Measurements from ENCODE around the gene MEMO1.
"Not testable (repeated sequence)": the region's sequence is repeated elsewhere in the genome, so short reads cannot be mapped to it uniquely, and the experiment has no call there.

The MEMO1 gene

DNA sequence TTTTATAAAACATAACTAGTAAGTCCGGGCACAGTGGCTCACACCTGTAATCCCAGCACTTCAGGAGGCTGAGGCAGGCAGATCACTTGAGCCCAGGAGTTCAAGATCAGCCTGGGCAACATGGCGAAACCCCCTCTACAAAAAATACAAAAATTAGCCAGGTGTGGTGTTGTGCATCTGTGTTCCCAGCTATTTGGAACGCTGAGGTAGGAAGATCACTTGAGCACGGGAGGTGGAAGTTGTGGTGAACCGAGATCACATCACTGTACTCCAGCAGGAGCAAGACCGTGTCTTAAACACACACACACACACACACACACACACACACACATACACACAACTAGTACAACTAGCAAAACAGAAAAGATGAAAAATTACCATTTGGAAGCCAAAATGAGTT is 103.3 kb downstream of the MEMO1 start:
- not testable (repeated sequence) for DNase-seq (ENCODE audit: low spot score)

DNA sequence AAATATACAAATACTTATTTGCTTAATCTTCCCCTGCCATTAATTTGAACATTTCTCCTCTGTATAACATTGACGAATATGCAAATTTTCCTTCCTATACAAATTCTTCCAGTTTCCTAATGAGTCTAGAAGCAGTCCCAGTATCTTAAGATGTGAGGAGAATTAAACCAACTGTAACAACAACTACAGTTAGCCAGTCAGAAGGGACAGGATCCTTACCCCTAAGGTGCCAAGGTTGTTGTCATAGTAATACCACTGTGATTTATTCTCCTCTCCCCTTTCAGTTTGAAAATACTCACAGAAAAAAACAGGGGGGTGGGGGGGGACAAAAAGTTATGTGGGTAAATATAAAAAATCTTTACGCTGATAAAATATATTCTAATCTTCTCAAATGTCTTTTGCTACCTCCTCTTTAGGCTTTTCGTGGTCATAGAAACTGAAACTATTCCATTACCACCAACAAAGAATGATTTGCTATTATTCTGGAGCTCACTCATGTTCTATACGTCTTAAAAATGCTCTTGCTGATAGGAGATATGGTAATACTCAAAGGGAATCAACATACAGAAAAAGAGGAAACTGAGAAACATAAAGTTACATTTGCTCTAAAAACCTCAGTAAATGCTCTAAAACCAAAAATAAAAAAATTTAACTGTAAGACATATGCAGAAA is 107.6 kb downstream of the MEMO1 start:
- no peak for DNase-seq (ENCODE audit: low spot score)

DNA sequence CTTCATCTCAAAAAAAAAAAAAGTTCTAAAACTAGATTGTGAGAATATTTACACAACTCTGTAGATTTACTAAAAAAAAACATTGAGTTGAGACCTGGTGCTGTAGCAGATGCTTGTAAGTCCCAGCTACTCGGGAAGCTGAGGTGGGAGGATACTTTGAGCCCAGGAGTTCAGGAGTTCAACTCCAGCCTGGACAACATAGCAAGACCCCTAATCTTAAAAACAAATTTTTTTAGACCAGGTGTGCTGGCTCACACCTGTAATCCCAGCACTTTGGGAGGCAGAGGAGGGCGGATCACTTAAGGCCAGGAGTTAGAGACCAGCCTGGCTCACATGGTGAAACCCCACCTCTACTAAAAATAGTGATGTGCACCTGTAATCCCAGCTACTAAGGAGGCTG is 108.9 kb downstream of the MEMO1 start:
- DNase-seq (ENCODE audit: low spot score) = no peak

DNA sequence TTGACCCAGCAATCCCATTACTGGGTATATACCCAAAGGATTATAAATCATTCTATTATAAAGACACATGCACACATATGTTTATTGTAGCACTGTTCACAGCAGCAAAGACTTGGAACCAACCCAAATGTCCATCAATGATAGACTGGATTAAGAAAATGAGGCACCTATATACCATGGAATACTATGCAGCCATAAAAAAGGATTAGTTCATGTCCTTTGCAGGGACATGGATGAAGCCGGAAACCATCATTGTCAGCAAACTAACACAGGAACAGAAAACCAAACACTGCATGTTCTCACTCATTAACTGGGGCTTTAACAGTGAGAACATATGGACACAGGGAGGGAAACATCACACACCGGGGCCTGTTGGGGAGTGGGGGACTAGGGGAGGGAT is 110.7 kb downstream of the MEMO1 start:
- DNase-seq (ENCODE audit: low spot score) = not testable (repeated sequence)

DNA sequence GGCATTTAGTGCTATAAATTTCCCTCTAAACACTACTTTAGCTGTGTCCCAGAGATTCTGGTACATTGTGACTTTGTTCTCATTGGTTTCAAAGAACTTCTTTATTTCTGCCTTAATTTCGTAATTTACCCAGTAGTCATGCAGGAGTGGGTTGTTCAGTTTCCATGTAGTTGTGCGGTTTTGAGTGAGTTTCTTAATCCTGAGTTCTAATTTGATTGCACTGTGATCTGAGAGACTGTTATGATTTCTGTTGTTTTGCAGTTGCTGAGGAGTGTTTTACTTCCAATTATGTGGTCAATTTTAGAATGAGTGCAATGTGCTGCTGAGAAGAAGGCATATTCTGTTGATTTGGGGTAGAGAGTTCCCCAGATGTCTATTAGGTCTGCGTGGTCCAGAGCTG is 112.5 kb downstream of the MEMO1 start:
- DNase-seq (ENCODE audit: low spot score) = not testable (repeated sequence)

DNA sequence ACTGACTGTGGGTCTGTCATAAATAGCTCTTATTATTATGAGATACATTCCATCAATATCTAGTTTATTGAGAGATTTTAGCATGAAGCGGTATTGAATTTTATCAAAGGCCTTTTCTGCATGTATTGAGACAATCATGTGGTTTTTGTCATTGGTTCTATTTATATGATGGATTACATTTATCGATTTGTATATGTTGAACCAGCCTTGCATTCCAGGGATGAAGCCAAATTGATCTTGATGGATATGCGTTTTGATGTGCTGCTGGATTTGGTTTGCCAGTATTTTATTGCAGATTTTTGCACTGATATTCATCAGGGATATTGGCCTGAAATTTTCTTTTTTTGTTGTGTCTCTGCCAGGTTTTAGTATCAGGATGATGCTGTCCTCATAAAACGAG is 113.5 kb downstream of the MEMO1 start:
- DNase-seq (ENCODE audit: low spot score) = not testable (repeated sequence)

DNA sequence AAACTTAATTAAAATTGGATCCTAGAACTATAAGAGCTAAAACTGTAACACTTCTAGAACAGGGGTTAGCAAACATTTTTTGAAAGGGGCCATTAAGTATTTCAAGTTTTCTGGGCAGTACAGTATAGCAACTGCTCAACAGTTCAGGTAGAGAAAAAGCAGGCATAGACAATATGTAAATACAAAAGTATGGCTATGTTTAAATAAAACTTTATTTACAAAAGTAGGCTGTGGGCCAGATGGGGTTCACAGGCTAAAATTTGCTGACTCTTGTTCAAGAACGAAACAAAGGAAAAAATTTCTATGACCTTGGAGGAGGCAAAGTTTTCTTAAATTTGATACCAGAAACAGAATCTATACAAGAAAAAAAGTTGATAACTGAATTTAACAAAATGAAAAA is 114.5 kb downstream of the MEMO1 start:
- DNase-seq (ENCODE audit: low spot score) = no peak

DNA sequence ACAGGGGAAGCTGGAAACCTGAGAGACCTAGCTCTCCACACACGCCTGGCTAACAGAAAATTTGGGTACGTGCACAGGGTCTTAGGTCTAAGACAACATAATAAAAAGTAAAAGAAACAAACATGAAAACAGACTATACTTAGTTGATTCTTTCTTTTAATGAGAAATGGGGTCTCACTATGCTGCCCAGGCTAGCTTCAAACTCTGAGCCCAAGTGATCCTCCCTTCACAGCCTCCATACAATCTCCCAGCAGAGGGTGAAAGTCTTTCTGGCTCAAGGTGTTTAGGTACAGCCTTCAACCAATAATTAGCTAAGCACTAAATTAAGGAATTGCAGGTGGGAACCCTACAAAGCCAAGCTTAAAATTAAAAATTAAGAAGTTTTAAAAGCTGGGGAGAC is 116.2 kb downstream of the MEMO1 start:
- DNase-seq (ENCODE audit: low spot score) = no peak

DNA sequence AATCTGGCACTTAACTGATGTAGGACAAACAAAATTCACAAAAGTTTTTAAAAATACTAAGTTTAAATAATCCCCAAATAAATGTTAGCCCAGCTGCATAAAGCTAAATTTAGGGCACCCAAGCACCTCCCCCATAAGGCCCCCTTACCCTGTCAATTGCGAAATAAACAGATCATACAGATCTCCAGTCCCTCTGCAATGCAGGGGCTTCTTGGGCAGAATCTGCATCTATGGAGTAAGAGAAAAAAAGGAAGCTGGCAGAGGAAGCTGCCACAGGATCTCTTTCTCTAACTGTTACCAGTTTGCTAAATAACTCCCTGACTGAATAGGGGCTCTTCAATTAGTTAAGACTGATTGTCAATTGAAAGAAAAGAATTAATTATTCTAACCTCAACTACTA is 117.7 kb downstream of the MEMO1 start:
- no peak for DNase-seq (ENCODE audit: low spot score)

DNA sequence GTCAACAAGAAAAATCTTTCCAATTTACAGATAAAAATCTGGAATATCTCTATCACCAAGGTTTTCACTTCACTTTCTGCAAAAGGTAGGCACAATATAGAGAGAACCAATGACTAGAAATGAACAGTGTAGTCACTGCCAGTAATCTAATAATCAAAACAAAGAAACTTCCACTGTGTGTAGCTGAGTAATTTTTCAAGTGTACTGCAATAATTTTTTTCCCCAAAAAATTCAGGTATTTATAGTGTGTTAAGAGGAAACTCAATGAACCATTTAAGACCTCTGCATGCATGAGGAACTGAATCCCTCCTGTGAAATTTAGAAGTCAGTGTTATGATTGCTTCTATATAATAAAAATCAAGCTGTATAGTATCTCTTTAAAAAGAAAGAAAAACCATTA is 121.8 kb downstream of the MEMO1 start:
- DNase-seq (ENCODE audit: low spot score) = no peak

DNA sequence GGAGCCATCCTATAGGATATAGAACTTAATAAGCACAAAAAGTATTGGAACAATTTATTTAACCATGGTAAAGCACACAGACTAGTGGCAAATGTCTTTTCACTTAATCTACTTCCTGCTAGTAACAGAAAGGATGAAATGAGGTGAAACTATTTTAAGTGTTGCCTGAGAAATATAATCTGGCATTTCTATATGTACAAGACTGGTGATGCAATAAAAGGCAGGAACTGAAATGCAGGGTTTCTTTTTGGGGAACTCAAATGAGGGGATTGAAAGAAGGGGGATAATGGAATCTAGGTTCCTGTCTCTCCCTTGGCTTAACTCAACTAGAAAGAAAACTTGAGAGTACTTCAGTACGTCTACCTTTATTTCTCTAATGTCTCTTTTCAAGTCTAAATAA is 122.3 kb downstream of the MEMO1 start:
- DNase-seq (ENCODE audit: low spot score) = no peak

DNA sequence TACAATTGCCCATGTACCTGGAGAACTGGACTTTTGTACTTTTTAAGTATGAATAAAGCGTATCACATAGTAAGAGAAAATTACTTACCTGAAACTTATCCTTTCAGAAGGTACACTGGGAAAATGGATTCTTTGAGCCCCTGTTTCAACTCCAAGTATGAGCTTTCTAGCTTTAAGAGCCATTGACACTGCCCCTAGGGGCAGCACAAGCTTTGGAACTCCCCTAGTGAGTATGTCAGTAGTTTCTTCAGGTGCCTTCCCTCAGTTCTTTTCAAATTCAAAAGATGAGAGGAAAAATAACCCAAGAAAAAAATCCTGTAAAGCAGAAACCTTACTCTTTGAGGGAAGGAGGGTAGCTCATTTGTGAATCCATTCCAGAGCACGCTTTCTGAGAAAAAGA is 124.1 kb downstream of the MEMO1 start:
- no peak for DNase-seq (ENCODE audit: low spot score)

DNA sequence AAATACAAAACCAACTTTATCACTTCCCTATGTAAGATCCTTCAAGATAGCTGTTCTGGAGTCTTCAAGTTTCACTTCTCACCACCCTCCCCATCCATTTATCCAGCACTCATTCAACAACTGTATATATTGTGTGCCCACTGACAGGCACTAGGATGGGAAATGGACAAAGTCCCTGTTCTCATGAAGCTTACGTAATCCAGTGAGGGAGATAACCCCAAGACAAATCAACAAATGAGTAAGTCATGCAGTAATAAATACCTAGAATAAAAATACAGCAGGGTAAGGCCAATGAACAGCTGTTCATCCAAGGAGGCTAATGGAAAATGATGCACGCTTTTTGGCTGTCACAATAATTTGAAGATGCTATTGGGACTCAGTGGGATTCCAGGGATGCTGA is 133.8 kb downstream of the MEMO1 start:
- DNase-seq (ENCODE audit: low spot score) = no peak

DNA sequence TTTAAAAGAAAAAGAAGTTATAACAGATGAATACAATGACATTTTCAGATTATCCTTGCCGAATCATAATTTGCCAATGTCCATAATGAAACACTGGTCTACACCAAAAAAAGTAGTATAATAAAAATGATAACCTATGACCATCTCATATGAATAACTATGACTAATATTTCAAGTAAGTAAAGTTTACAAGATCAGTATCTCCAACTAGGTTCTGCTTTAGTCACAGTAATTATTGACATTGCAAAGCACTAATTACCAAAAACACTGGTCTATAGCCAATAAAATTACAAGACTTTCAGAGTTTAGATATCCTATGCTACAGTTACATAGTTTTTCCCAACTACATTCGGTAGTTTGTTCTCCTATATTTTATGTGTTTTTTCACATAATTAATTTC is 136.7 kb downstream of the MEMO1 start:
- DNase-seq (ENCODE audit: low spot score) = no peak

DNA sequence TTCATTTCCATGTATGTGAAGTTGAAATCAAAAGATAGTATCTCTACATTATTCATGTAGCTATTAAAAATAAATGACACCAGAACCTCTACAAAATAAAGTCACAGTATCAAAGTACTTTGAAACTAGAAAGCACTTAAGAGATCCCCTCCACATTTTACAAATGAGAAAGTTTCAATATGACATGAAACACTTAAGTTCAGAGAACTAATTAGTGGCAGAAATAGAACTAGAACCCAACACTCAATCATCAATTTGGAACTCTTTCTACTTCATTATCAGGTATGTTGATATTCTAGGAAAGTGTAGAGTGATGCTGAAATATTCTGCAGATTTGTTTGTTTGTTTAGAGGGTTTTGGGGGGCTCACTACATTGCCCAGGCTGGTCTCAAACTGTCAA is 145.6 kb downstream of the MEMO1 start:
- no peak for DNase-seq (ENCODE audit: low spot score)

DNA sequence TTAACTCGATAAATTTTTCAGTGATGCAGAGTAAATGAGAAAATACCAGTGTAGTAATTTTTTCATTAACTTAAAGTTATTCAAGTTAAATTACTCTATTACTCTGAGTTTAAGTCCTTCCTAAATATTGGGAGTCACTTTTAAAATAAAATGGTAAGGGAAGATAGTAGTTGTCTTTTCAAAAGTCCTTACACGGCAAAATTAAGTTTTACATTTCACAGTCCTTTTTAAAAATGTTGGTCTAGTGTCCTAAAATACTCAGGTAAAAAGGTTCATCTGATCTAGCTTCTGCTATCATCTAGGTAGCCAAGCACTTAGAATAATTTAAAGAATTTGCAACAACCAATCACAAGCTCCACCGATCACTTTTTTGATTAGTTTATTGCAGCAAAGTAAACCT is 146.9 kb downstream of the MEMO1 start:
- no peak for DNase-seq (ENCODE audit: low spot score)

DNA sequence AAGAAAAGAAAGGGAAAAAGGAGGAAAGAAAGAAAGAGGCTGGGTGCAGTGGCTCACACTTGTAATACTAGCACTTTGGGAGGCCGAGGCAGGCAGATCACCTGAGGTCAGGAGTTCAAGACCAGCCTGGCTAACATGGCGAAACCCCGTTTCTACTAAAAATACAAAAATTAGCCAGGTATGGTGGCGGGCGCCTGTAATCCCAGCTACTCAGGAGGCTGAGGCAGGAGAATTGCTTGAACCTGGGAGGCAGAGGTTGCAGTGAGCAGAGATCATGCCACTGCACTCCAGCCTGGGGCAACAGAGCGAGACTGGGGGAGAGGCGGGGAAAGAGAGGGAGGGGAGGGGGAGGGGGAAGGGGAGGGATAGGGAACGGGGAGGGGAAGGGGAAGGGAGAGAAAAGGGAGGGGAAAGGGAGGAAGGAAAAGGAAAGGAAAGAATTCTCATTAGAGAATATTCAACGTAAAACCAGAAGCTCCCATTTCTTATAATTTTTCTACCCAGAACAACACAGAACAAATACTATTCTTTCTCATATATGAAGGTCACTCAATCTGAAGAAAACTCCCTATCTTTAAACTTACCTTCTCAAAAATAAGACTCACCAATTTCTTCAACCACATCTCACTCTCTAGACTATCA is 147.7 kb downstream of the MEMO1 start:
- DNase-seq (ENCODE audit: low spot score) = not testable (repeated sequence)

DNA sequence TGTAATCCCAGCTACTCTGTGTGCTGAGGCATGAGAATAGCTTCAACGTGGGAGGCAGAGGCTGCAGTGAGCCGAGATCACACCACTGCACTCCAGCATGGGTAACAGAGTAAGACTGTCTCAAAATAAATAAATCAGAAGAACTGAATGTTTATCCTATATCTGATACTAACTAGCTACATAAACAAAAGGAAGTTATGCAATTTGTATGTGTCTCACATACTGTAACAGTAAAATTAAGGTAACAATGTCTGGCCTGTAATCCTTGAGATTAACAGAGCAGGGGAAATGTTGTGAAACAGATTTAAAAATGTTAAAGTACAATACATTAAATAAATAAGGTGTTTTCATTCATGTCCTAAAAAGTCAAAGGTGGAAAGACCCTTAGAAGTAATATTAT is 150.8 kb downstream of the MEMO1 start:
- DNase-seq (ENCODE audit: low spot score) = no peak

DNA sequence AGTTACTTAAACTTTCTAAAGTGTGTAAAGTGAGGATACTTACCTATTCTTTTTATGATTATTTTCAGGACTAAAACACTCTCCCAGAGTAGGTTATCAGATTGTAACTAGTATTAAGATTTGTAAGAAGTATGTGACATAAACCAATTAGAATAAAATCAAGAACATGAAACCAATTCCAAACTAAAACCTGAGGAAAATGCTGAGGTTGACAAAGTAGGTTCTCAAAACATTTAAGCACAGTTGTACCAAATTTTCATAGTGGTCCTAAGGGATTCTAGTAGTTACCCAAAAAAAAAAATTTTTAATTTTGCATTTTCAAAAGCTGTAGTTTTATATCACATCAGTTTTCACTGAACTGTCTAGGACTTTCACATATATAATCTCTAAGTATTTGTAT is 157.3 kb downstream of the MEMO1 start:
- no peak for DNase-seq (ENCODE audit: low spot score)

DNA sequence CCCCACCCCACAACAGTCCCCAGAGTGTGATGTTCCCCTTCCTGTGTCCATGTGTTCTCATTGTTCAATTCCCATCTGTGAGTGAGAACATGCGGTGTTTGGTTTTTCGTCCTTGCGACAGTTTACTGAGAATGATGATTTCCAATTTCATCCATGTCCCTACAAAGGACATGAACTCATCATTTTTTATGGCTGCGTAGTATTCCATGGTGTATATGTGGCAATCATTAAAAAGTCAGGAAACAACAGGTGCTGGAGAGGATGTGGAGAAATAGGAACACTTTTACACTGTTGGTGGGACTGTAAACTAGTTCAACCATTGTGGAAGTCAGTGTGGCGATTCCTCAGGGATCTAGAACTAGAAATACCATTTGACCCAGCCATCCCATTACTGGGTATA is 168.7 kb downstream of the MEMO1 start:
- not testable (repeated sequence) for DNase-seq (ENCODE audit: low spot score)

DNA sequence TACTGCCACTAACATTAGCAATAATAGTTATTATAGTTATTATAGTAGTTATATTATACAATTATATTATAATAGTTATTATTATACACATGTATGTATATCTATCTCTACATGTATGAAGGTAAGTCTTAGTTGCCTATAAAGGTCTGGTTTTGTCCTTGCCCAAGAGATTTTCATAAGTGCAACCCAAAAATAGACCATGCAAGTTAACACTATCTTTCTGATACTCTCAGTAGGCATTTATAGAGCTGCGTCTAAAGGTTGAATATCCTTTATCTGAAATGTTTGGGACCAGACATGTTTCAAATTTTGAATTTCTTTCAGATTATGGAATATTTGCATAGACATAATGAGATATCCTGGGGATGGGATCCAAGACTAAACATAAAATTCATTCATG is 175.4 kb downstream of the MEMO1 start:
- DNase-seq (ENCODE audit: low spot score) = no peak

DNA sequence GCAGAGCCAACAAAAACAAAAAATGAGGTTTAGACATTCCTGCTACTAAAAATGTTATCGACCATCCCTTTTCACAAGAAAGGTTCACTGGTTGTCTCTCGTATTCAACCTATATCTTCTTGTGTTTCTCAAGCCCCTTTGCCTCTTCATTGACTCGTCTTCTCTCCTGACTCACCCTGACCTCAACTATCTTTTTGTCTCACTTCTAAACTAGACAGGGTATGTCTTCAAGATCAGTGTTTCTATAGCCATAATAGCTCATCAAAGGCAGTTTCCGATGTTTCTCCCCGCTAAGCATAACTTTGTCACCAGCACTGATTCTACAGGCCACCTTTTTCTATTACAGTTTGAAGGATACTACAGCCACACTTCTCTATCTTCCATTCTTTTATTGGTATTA is 178.4 kb downstream of the MEMO1 start:
- no peak for DNase-seq (ENCODE audit: low spot score)

DNA sequence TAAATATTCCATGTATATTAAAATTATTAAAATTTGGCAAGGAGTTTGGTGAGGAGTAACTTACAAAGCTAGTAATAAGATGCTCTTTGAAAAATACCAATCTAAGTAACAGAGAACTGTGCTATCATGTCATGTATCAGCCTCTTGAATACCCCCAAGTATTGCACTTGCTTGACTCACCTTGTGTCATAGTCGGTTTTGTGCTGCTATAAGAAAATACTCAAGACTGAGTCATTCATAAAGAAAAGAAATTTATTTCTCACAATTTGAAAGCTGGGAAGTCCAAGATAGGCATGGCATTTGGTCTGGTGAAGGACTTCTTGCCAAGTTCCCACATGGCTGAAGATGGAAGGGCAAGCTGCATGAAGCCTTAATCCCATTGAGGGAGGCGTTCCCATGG is 179.2 kb downstream of the MEMO1 start:
- no peak for DNase-seq (ENCODE audit: low spot score)

DNA sequence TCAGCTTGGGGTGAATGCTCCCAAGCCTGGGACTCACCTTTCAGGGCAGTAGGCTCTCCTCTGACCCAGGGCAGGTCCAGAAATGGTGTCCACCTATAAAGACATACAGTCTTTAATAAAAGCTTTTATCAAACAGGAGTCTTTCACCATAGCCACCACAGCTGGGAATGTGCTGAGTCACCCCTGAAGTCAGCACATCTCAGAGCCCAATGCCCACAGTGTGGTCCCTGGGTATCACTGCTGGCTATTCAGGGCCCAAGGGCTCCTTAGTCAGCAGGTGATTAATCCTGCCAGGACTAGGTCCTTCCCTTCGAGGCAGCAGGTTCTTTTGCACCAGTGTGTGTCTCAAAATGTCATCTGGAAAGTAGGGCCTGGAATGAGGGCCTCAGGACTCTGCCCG is 181.9 kb downstream of the MEMO1 start:
- DNase-seq (ENCODE audit: low spot score) = peak; percentile 35

Data from hematopoietic multipotent progenitor cell treated with erythropoietin and hydrocortisone succinate and interleukin-3 and kit ligand, for 17 days (in vitro differentiated cells).